Fibroblast of lung (primary cell): ENCODE data around the gene WNT7A. TPM values are rescaled to one million over a fixed set of nuclear protein-coding genes. Genes with fewer than 3 reads are reported as not detected.

Source experiments
- DNase-seq, 2 donors: peaks; one replicate each; pipeline versions ENCODE4 v3.0.0 to v3.0.0-alpha.2; 2010; ENCODE audit warnings: low read depth in 2 of 2
- H2AFZ ChIP-seq: 2 replicates; pipeline ENCODE4 v1.5.1; 2012; ENCODE audit warnings: low read length, control low read depth, inconsistent platforms
- H3K27ac ChIP-seq: 2 replicates; pipeline ENCODE4 v1.5.1; 2011; ENCODE audit warnings: low read length, control low read depth; ENCODE audit not compliant: insufficient read depth
- H3K27me3 ChIP-seq: 2 replicates; pipeline ENCODE4 v1.5.1; 2011; ENCODE audit warnings: mild to moderate bottlenecking, low read length; ENCODE audit not compliant: control insufficient read depth, insufficient read depth
- H3K36me3 ChIP-seq: 2 replicates; pipeline ENCODE4 v1.5.1; 2011; ENCODE audit warnings: low read length; ENCODE audit not compliant: control insufficient read depth, insufficient read depth
- H3K4me1 ChIP-seq: 2 replicates; pipeline ENCODE4 v1.5.1; 2011; ENCODE audit warnings: low read length; ENCODE audit not compliant: control insufficient read depth, insufficient read depth; ENCODE audit errors: extremely low read depth
- H3K4me2 ChIP-seq: 2 replicates; pipeline ENCODE4 v1.5.1; 2011; ENCODE audit warnings: low read length, control low read depth; ENCODE audit not compliant: insufficient read depth; ENCODE audit errors: extremely low read depth
- H3K4me3 ChIP-seq, 4 experiments: fragments of 200-600 bp in 1 of 4; sonication (generic) in 1 of 4; replicated peaks in 1 of 4; 2 replicates each; pipeline ENCODE4 v1.5.1; 2011 to 2016; ENCODE audit warnings: low read length in 4 of 4, low read depth in 3 of 4, mild to moderate bottlenecking in 3 of 4, control low read depth in 2 of 4, inconsistent platforms in 1 of 4, mixed read lengths in 1 of 4; ENCODE audit not compliant: insufficient read depth in 1 of 4; ENCODE audit errors: control extremely low read depth in 1 of 4
- H3K79me2 ChIP-seq: 2 replicates; pipeline ENCODE4 v1.5.1; 2012; ENCODE audit warnings: mild to moderate bottlenecking, low read length, inconsistent platforms; ENCODE audit not compliant: control insufficient read depth, insufficient read depth
- H3K9ac ChIP-seq: 2 replicates; pipeline ENCODE4 v1.5.1; 2011; ENCODE audit warnings: mild to moderate bottlenecking, low read length, control low read depth; ENCODE audit not compliant: insufficient read depth
- H3K9me3 ChIP-seq: 2 replicates; pipeline ENCODE4 v1.5.1; 2012; ENCODE audit warnings: low read depth, low read length; ENCODE audit not compliant: control insufficient read depth, insufficient read depth
- H4K20me1 ChIP-seq: 2 replicates; pipeline ENCODE4 v1.5.1; 2011; ENCODE audit warnings: low read length; ENCODE audit not compliant: control insufficient read depth, insufficient read depth; ENCODE audit errors: extremely low read depth
- EZH2 ChIP-seq: IDR thresholded peaks from 2 replicates; pipeline ENCODE4 v1.5.1; 2012; ENCODE audit warnings: low read length, control low read depth, mild to moderate bottlenecking; ENCODE audit errors: missing control alignments
- polyA plus RNA-seq, 2 donors: library from polyadenylated mRNA; depleted of rRNA in 1 of 2; stranded (reverse) in 1 of 2; unstranded in 1 of 2; fragments of >200 nt; gene quantifications; 2 replicates each; pipeline ENCODE4 v1.2.1, GENCODE V29; 2011 to 2012; ENCODE audit warnings: missing spikeins in 1 of 2
- total RNA-seq: library from RNA; depleted of rRNA; stranded (reverse); fragments of >200 nt; gene quantifications from 2 replicates; pipeline ENCODE4 v1.2.1, GENCODE V29; 2014
- TF ChIP-seq, protein P1 (sequence below), 2 donors: IDR thresholded peaks in 1 of 2; conservative IDR thresholded peaks in 1 of 2; 1 replicate in 1 of 2; 2 replicates in 1 of 2; pipeline ENCODE4 v1.5.1; 2011 to 2012; ENCODE audit warnings: low read length in 2 of 2, control low read depth in 1 of 2, inconsistent platforms in 1 of 2, low read depth in 1 of 2, mild to moderate bottlenecking in 1 of 2

WNT7A gene
- total and polyA plus RNA-seq, 2 donors (not counting 1 experiment from before 2014, with no cell fraction given), result not detected

DNA sequence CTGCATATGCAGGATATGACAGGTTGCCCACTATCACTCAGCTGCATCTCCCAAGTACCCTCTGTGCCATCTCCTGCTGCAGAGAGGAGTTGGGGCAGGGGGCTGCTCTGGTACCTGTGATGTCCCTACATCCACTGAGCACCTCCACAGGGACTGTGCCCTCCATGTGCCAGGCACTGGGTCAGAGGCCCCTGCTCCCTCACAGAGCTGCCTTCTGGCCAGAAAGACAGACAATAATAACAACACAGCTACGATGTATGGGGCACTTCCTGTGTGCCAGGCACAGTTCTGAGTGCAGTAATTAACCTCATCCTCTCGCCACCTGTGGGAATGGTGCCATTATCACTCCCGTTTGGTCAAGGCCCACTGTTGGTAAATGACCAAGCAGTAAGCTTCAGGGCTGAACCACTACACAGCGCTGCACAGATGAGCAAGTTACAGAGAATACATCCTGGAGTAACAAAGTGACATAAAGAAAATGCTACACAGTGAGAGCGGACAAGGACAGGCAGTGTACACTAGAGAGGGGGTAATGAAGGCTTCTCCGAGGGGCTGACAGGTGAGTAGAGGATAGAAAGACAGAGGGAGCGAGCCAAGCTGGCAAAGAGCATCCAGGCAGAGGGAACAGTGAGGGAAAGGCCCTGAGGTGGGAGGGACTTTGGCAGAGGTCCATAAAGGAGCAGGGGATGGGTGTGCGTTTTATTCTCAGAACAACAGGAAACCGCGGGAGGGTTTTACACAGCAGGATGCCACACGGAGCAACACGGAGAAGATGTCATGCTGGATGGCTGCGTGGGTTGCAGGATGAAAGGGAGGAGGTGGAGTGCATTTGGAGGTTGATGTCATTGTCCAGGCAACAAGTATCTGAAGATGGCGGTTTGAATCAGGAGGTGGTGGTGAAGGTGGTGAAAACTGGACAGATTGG is 13.6 kb downstream of the WNT7A start:
- H3K4me2 ChIP-seq, result no peak overlapping the region

DNA sequence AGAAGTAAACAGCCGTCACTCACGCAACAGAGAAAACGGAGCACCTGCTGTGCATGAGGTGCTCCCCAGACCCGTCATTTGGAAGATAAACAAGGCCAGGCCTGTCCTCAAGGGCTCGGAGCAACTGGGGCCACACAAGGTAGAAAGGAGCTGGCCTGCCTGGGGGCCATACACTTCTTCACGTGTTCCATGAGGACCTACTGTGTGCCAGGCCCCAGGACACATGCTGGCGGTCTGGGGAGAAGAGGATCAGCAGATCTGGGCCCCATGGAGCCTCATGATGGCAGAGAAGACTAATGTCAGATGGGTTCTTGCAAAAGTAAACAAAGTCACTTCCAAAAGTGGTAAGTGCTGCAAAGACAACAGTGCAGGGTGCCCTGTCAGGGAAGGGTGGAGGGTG is 14.3 kb downstream of the WNT7A start:
- no peaks in the 10 kb centered on the region for H3K27me3 ChIP-seq
- no peak overlapping the region for H3K4me2 ChIP-seq
- H3K4me3 ChIP-seq, result no peak overlapping the region
- no peak for TF ChIP-seq EZH2
- TF ChIP-seq, protein P1, sequence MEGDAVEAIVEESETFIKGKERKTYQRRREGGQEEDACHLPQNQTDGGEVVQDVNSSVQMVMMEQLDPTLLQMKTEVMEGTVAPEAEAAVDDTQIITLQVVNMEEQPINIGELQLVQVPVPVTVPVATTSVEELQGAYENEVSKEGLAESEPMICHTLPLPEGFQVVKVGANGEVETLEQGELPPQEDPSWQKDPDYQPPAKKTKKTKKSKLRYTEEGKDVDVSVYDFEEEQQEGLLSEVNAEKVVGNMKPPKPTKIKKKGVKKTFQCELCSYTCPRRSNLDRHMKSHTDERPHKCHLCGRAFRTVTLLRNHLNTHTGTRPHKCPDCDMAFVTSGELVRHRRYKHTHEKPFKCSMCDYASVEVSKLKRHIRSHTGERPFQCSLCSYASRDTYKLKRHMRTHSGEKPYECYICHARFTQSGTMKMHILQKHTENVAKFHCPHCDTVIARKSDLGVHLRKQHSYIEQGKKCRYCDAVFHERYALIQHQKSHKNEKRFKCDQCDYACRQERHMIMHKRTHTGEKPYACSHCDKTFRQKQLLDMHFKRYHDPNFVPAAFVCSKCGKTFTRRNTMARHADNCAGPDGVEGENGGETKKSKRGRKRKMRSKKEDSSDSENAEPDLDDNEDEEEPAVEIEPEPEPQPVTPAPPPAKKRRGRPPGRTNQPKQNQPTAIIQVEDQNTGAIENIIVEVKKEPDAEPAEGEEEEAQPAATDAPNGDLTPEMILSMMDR (conservative IDR thresholded peaks at IDR 0.05 in 1 of 2, IDR thresholded peaks at IDR 0.05 in 1 of 2; ENCODE audit: low read depth in 1 of 2, low read length in 2 of 2), result no peak
- H3K9me3 ChIP-seq, result no peaks in the 10 kb centered on the region
- DNase-seq, result no peak
- H3K9ac ChIP-seq, result no peak overlapping the region
- no peaks in the 10 kb centered on the region for H4K20me1 ChIP-seq
- no peak overlapping the region for H3K27ac ChIP-seq
- no peak overlapping the region for H2AFZ ChIP-seq
- H3K4me1 ChIP-seq, result no peaks in the 10 kb centered on the region
- no peaks in the 10 kb centered on the region for H3K36me3 ChIP-seq
- H3K79me2 ChIP-seq, result no peaks in the 10 kb centered on the region

More for the DNA sequence above, 13.6 kb downstream of the WNT7A start:
- Histone ChIP-seq H4K20me1 (no peaks in the 10 kb centered on the region), H2AFZ (no peak overlapping the region), H3K79me2 (no peaks in the 10 kb centered on the region), H3K9ac (no peak overlapping the region), H3K27ac (no peak overlapping the region), H3K36me3 (no peaks in the 10 kb centered on the region), H3K4me3 (no peak overlapping the region), H3K9me3 (no peaks in the 10 kb centered on the region), H3K27me3 (no peaks in the 10 kb centered on the region), H3K4me1 (no peaks in the 10 kb centered on the region)
- no peak for TF ChIP-seq EZH2
- TF ChIP-seq, protein P1 (conservative IDR thresholded peaks at IDR 0.05 in 1 of 2, IDR thresholded peaks at IDR 0.05 in 1 of 2; ENCODE audit: low read depth in 1 of 2, low read length in 2 of 2), result no peak
- no peak for DNase-seq

DNA sequence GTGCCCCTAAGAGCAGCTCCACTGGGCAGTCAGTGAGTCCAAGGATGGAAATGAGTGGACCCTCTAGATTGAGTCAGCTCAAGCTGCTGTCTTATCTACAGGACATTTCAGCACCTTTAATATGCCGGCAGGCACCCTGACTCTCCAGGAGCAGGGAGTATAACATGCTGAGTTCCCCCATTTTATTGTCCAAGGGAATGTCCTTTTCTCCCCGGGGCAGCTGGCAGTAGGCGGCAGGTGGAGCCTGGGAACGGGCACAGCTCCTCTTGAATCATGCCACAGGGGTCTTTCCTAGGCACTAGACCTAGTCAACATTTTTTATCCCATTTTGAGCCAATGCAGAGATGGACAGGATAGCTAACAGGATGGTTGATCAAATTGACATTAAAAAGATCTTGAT is 14.8 kb downstream of the WNT7A start:
- no peak for DNase-seq
- H3K4me3 ChIP-seq, result no peak overlapping the region
- TF ChIP-seq EZH2, result no peak
- TF ChIP-seq, protein P1 (conservative IDR thresholded peaks at IDR 0.05 in 1 of 2, IDR thresholded peaks at IDR 0.05 in 1 of 2; ENCODE audit: low read depth in 1 of 2, low read length in 2 of 2), result no peak
- no peaks in the 10 kb centered on the region for H3K79me2 ChIP-seq
- H3K27ac ChIP-seq, result no peak overlapping the region
- no peaks in the 10 kb centered on the region for H3K4me1 ChIP-seq
- no peaks in the 10 kb centered on the region for H3K27me3 ChIP-seq
- H3K36me3 ChIP-seq, result no peaks in the 10 kb centered on the region
- no peak overlapping the region for H3K9ac ChIP-seq
- no peak overlapping the region for H3K4me2 ChIP-seq
- no peaks in the 10 kb centered on the region for H3K9me3 ChIP-seq
- H2AFZ ChIP-seq, result no peak overlapping the region
- no peaks in the 10 kb centered on the region for H4K20me1 ChIP-seq
